Ishikawa (cell line): ENCODE data around the gene OR51A2.

Source experiments
- EP300 ChIP-seq: IDR thresholded peaks from 2 replicates; pipeline ENCODE4 v1.6.1; 2012; ENCODE audit warnings: borderline replicate concordance
- YY1 ChIP-seq: IDR thresholded peaks from 2 replicates; pipeline ENCODE4 v1.6.1; 2012; ENCODE audit warnings: low read depth

DNA sequence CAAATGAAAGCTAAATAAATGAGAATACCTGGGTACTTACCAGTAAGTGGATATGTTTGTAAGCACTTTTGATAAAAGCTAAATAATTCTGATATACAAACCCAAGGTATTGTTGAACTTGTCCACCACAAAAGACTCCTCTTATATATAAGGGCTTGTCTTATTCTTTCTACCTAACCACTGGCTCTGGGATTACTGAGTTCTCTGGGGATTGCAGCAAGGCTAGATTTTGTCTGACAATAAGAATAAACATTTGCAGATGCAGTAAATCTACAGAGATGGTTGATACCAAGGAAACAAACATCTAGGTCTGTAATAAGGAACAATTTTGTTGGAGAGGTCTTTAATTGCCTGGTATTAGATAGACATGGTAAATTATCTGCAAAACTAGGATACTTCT lies 8.0 kb downstream of the OR51A2 start, which contains the start of gene OR51A4:
- no peak for TF ChIP-seq EP300
- TF ChIP-seq YY1, result no peak
